HG03520 (cell line): ENCODE results near the gene AQP1.

Source experiments
- ATAC-seq: cut with Tn5 transposase; IDR thresholded peaks from one replicate; pipeline ENCODE4 v1.9.1; 2021; ENCODE audit warnings: mild to moderate bottlenecking, moderate library complexity; ENCODE audit not compliant: unreplicated experiment

Gene AQP1

GRCh38 chr7:30918676-30919075 lies 7.0 kb downstream of the AQP1 start:
- ATAC-seq: no peak

GRCh38 chr7:30920021-30920583 lies 8.4 kb downstream of the AQP1 start:
- no peak for ATAC-seq

GRCh38 chr7:30920584-30921539 lies 9.2 kb downstream of the AQP1 start:
- no peak for ATAC-seq

GRCh38 chr7:30921540-30922401 lies 10.1 kb downstream of the AQP1 start:
- ATAC-seq: no peak

DNA sequence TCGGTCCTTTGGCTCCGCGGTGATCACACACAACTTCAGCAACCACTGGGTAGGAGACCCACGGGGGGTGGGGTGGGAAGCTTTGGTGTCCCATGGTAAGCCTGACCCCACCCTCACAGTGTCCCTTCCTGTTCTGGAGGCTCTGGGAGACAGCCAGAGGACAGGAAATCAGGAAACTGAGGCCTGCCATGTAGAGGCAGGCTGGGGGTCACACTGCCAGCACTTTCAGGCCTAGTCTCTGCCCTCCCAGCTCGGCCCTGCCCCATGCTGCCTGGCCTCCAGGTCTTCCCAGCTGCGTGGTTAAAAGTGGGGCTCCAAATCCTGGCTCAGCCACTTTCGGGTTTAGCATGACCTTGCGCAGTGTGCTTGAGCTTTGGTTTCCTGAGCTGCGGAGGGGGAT lies 10.9 kb downstream of the AQP1 start:
- ATAC-seq: no peak

DNA sequence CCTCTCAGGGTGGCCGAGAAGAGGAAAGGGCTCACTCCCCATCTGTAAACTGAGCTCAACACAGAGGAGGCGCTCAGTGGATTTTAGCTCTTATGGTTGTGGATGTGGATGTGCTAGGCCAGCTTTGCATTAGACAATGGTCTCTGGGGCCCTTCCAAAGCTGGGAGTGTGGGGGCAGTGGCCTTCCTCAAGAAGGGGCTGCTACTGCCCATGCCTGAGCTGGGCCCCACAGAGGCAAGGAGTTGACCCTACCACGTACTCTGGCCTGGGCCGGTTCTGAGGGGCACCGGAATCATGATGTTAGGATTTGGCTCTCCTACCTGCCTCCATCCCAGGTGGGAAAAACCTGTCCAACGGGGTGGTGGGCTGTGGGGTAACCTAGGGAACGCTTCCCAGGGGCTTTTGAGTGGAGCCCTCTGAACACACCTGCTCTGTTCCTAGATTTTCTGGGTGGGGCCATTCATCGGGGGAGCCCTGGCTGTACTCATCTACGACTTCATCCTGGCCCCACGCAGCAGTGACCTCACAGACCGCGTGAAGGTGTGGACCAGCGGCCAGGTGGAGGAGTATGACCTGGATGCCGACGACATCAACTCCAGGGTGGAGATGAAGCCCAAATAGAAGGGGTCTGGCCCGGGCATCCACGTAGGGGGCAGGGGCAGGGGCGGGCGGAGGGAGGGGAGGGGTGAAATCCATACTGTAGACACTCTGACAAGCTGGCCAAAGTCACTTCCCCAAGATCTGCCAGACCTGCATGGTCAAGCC lies 11.5 kb downstream of the AQP1 start:
- no peak for ATAC-seq

DNA sequence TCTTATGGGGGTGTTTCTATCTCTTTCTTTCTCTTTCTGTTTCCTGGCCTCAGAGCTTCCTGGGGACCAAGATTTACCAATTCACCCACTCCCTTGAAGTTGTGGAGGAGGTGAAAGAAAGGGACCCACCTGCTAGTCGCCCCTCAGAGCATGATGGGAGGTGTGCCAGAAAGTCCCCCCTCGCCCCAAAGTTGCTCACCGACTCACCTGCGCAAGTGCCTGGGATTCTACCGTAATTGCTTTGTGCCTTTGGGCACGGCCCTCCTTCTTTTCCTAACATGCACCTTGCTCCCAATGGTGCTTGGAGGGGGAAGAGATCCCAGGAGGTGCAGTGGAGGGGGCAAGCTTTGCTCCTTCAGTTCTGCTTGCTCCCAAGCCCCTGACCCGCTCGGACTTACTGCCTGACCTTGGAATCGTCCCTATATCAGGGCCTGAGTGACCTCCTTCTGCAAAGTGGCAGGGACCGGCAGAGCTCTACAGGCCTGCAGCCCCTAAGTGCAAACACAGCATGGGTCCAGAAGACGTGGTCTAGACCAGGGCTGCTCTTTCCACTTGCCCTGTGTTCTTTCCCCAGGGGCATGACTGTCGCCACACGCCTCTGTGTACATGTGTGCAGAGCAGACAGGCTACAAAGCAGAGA lies 12.2 kb downstream of the AQP1 start:
- ATAC-seq: no peak

DNA sequence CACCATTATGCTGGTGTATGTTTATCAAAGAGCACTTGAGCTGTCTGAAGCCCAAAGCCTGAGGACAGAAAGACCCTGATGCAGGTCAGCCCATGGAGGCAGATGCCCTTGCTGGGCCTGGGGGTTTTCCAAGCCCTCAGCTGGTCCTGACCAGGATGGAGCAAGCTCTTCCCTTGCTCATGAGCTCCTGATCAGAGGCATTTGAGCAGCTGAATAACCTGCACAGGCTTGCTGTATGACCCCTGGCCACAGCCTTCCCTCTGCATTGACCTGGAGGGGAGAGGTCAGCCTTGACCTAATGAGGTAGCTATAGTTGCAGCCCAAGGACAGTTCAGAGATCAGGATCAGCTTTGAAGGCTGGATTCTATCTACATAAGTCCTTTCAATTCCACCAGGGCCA lies 13.0 kb downstream of the AQP1 start:
- ATAC-seq: no peak

- no peak for ATAC-seq
These were observed 13.5 kb downstream of the AQP1 start for GRCh38 chr7:30925117-30925516.

GRCh38 chr7:30925913-30926312 lies 14.3 kb downstream of the AQP1 start:
- ATAC-seq: no peak

GRCh38 chr7:30926313-30926712 lies 14.7 kb downstream of the AQP1 start:
- ATAC-seq: no peak

- no peak for ATAC-seq
These were observed 15.4 kb downstream of the AQP1 start for GRCh38 chr7:30927040-30927439.

DNA sequence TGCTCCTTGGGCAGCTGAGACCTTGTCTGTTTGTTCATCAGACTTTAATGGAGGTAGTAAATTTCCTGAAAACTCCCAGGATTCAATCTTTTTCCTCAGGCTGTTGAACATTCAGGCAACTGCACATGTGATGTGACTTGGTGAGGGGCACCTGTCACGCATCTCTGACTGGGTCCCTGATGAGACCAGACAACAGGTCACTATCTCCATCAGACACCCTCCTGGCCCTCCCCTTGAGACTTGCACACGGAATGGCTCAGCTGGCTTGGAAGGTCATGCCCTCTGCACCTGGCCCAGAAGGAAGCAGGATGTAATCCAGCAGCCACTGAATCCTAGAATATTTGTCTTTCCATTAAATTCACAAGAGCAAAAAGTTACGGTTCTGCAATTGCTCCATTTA lies 15.9 kb downstream of the AQP1 start:
- no peak for ATAC-seq

DNA sequence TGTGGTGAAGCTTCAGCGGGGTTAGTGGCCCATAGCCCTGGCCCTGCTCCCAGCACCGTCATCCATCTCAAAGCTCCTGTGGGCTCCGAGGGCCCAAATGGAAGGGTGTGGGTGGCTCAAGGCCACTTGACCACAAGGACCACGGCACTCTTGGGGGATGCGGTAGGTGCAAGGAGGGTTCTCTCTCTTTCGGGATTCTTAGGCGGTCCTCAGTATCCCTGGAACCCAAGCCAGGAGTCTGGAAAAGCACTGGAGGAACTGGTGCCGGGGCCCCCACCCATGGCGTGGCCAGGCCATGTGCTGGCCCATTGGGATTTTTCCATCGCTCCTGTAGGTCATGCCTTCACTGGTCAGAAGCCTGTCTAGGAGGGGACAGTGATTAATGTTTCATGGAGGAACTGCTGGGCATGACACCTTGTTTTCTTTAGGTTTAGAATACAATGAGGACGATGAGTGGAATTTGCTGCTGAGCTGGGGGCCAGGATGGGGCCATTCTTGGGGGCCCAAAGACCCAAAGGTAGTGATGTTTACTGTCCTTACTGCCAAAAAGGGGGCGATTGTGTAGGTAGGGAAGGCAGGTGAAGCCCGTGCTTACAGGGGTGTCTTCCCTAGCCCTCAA lies 16.7 kb downstream of the AQP1 start:
- ATAC-seq: no peak

- ATAC-seq: no peak
These were observed 18.0 kb downstream of the AQP1 start for GRCh38 chr7:30929686-30930085.

DNA sequence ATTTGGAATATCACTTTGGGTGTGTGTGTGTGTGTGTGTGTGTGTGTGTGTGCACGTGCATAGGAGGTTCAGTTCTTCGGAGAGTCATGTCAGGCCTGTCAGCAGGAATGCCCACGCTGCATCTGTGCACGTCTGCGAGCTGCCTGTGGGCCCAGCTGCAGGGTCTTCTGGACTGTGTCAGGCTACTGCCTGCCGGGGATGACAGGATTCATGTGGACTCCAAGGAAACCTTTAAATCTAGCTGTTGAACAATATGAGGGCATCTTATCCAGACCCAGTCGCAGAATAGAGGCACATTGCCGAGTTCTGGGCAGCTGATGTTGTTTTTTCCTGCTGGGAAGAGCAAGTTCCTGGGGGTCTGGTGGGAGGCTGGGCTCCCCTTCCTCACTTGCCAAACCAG lies 19.0 kb downstream of the AQP1 start:
- ATAC-seq: no peak

GRCh38 chr7:30931161-30931928 lies 19.7 kb downstream of the AQP1 start:
- ATAC-seq: no peak

GRCh38 chr7:30931929-30932540 lies 20.4 kb downstream of the AQP1 start:
- no peak for ATAC-seq

GRCh38 chr7:30932562-30932961 lies 20.9 kb downstream of the AQP1 start:
- no peak for ATAC-seq
